Chondrocyte (in vitro differentiated cells): ENCODE data around the gene SNAPC4. TPM values are rescaled to one million over a fixed set of nuclear protein-coding genes. Genes with fewer than 3 reads are reported as not detected.

Source experiments
- DNase-seq: peaks from one replicate; pipeline ENCODE4 v3.0.0; 2021; ENCODE audit warnings: mixed read lengths, low spot score
- H3K27ac Mint-ChIP-seq: one replicate; pipeline ENCODE4 v1.8.0; 2021; ENCODE audit warnings: mild to moderate bottlenecking, moderate library complexity, mixed read lengths; ENCODE audit not compliant: unreplicated experiment
- H3K27me3 Mint-ChIP-seq: 2 replicates; pipeline ENCODE4 v1.8.0; 2021; ENCODE audit warnings: low read depth, mixed read lengths
- H3K36me3 Mint-ChIP-seq: 2 replicates; pipeline ENCODE4 v1.8.0; 2021; ENCODE audit warnings: low read depth, mixed read lengths
- H3K4me1 Mint-ChIP-seq: 2 replicates; pipeline ENCODE4 v1.8.0; 2021; ENCODE audit warnings: low read depth, mild to moderate bottlenecking, mixed read lengths
- H3K4me3 Mint-ChIP-seq: one replicate; pipeline ENCODE4 v1.8.0; 2021; ENCODE audit warnings: mild to moderate bottlenecking, moderate library complexity, mixed read lengths; ENCODE audit not compliant: unreplicated experiment
- H3K9me3 Mint-ChIP-seq: 2 replicates; pipeline ENCODE4 v1.8.0; 2021; ENCODE audit warnings: low read depth, mixed read lengths
- total RNA-seq: library from RNA; stranded (reverse); gene quantifications from 3 replicates; pipeline ENCODE4 v1.2.1, GENCODE V29; 2021
- TF ChIP-seq, protein P1 (sequence below): fragments of 200-600 bp; sonication (generic); IDR thresholded peaks from 2 replicates; pipeline ENCODE4 v1.5.0; 2021; ENCODE audit warnings: antibody characterized with exemption, mild to moderate bottlenecking, moderate library complexity

SNAPC4 gene
- total RNA-seq, 1 donor from 2014 or later, result 7.9 TPM

DNA sequence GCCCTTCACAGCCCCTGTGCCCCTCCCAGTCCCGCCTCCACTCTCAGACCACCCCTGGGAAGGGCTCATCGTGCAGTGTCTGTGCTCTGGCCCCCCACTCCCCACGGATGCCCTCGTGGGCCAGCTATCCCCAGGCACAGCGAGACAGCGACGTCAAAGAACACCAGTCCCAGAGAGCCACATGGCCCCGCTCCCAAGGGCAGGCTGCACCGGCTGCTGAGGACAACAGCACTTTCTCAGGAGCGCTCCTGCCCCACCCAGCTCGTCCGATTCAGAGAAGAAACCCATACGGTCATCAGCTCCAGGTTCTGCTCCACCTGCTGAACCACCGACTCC, 4.8 kb upstream of the SNAPC4 start:
- no peak overlapping the region for H3K4me3 Mint-ChIP-seq
- H3K9me3 Mint-ChIP-seq, result no peaks in the 10 kb centered on the region

DNA sequence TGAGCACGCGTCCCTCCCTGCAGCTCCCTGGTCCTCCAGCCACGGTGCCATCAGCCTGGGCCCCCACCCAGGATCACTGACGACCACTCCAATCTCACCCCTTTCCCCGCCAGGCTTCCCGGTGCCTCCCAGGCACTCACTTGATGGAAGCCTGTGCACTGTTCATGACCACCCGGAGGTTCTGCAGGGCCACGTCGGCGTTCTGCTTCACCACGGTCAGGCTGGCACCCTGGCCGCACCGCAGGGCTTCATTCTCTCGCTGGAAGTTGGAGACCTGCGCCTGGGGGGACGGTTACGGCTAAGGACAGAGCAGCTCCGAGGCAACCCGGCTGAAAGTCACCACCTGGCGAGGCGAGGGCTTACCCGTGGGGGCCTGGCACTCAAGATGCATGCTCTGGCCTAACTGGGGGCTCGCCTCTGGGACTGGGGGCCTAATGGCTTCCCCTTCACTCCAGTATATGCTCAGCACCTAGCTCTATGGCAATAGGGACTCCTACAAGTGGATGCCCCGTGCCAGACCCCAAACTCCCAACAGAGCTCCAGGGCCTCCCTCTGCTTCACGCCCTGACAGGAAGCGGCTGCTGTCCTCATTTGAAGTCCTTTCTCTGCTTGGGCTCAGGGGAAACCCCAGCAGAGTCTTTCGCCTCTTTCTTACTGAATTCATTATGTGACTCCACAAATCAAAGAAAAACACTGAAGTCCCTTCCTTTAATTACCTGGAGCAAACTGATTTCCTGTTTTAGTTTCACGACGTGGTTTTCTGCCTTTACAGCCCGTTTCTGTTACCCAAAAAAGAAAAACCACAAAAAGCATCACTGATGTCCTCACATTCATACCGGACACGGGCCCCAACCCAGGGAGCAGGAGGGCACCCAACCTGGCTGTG, 4.2 kb upstream of the SNAPC4 start:
- Mint-ChIP-seq H3K27me3 (no peaks in the 10 kb centered on the region), H3K36me3 (peaks cover 22% of the 10 kb centered on the region), H3K4me3 (no peak overlapping the region), H3K4me1 (peaks cover 12% of the 10 kb centered on the region), H3K9me3 (no peaks in the 10 kb centered on the region), H3K27ac (no peak overlapping the region)
- peak; percentile 86 for DNase-seq
- TF ChIP-seq, protein P1, sequence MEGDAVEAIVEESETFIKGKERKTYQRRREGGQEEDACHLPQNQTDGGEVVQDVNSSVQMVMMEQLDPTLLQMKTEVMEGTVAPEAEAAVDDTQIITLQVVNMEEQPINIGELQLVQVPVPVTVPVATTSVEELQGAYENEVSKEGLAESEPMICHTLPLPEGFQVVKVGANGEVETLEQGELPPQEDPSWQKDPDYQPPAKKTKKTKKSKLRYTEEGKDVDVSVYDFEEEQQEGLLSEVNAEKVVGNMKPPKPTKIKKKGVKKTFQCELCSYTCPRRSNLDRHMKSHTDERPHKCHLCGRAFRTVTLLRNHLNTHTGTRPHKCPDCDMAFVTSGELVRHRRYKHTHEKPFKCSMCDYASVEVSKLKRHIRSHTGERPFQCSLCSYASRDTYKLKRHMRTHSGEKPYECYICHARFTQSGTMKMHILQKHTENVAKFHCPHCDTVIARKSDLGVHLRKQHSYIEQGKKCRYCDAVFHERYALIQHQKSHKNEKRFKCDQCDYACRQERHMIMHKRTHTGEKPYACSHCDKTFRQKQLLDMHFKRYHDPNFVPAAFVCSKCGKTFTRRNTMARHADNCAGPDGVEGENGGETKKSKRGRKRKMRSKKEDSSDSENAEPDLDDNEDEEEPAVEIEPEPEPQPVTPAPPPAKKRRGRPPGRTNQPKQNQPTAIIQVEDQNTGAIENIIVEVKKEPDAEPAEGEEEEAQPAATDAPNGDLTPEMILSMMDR, result no peak

More for the DNA sequence above, 4.8 kb upstream of the SNAPC4 start:
- Mint-ChIP-seq H3K36me3 (peaks cover 22% of the 10 kb centered on the region), H3K4me1 (peaks cover 16% of the 10 kb centered on the region), H3K27me3 (no peaks in the 10 kb centered on the region), H3K27ac (no peak overlapping the region)
- TF ChIP-seq, protein P1, result no peak
- DNase-seq, result peak; percentile 81

DNA sequence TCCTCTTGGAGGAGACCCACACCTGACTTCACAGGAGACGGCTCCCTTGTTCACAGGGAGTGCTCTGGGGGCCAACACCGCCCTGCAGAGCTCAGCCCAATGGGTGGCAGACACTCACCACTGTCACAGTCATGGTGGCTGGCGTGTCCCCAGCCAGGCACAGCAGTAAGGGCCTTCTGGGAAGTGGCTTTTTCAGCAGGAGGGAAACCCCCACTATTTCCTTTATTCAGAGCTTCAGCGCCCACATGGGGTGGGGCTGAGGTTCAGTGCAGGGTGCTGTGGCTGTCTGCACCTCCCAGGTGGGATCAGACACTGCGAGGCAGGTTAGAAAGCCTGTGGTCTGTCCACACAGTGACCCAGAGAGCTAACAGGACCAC, 3.6 kb upstream of the SNAPC4 start:
- peaks cover 19% of the 10 kb centered on the region for H3K36me3 Mint-ChIP-seq
- H3K4me1 Mint-ChIP-seq, result peaks cover 13% of the 10 kb centered on the region
- H3K4me3 Mint-ChIP-seq, result no peak overlapping the region
- no peak for DNase-seq
- no peak overlapping the region for H3K27ac Mint-ChIP-seq
- H3K27me3 Mint-ChIP-seq, result no peaks in the 10 kb centered on the region
- H3K9me3 Mint-ChIP-seq, result no peaks in the 10 kb centered on the region
- TF ChIP-seq, protein P1, result no peak

DNA sequence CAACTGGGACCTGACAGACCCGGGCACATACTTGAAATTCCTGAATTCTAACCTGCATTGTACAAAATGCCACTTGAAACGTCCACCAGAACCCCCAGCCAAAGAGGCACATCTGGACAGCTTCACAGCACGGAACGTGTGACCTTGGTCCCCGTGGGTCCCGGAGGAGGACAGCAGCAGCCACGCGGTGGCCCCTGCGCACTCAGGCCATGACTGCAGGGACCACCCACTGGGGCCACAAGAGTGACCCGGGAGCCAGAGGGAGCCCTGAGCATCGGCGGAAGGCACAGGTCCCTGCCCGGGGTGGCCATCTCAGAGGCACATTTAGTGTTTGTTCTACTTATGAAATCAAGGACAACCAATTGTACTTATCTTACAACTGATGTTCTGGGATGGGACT, 2.1 kb upstream of the SNAPC4 start:
- Mint-ChIP-seq H3K27ac (no peak overlapping the region), H3K27me3 (no peaks in the 10 kb centered on the region), H3K4me1 (peaks cover 17% of the 10 kb centered on the region), H3K9me3 (no peaks in the 10 kb centered on the region), H3K36me3 (peaks cover 15% of the 10 kb centered on the region), H3K4me3 (no peak overlapping the region)
- TF ChIP-seq, protein P1, result no peak
- no peak for DNase-seq

DNA sequence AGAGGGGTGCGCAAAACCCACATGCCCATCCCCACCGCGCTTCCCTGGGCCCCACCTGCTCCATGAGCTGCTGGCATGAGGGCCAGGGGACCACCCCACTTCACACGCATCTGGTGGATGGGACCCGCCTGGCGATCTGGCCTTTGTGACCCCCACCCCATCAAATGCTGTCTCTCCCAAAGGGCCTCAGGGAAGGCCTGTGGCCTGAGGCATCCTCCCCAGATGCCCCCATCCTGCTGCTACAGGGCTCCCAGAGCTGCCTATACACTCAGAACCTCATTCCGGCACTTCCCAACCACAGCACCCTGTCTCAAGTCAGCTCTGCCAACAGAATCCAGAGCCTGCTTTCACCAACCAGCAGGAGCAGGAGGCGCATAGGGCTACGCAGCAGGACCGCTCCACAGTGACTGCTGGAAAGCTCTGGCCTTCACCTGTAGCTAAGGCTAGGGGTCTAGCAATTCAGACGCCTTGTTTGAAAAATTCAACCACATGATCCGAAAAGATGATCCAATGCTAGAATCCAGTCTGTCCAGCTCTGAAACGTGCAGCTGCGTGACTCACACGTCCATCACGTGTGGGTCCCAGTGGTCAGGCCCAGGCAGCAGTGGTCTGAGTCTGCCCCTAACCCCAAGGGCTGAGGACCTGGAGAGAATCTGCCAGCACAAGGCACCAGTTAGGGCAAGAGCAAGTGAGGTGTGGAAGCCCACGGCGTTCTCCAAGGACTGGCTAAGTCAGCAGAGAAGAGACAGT, 1.4 kb upstream of the SNAPC4 start:
- Mint-ChIP-seq H3K36me3 (peaks cover 12% of the 10 kb centered on the region), H3K4me1 (peaks cover 17% of the 10 kb centered on the region), H3K4me3 (no peak overlapping the region), H3K27me3 (no peaks in the 10 kb centered on the region), H3K9me3 (no peaks in the 10 kb centered on the region), H3K27ac (peak overlapping the region; percentile 18)
- no peak for DNase-seq
- TF ChIP-seq, protein P1, result no peak
